ENCODE results near the gene SLC38A11. TPM values are rescaled to one million over a fixed set of nuclear protein-coding genes. Genes with fewer than 3 reads are reported as not detected.

The SLC38A11 gene
- total RNA-seq, 6 experiments from 2014 or later = 0.58 to 3.6 (median 2.1) TPM

GRCh38 chr2:164877169-164877568 is 78.2 kb downstream of the SLC38A11 start:
- Histone ChIP-seq H3K9me3 (no peaks in the 10 kb centered on the region), H3K36me3 (no peaks in the 10 kb centered on the region), H3K4me3 (peak overlapping the region in 2 of 3 donors; percentile 20 to 22), H3K27me3 (no peaks in the 10 kb centered on the region), H3K4me1 (peaks cover 0 to 67% (median 24%) of the 10 kb centered on the region in 4 donors), H3K27ac (peak overlapping the region in 2 of 3 donors; percentile 77)
- intact Hi-C loops (cut with DNase I) = no loop called here
- DNase-seq (no peak), ATAC-seq (no peak)
- TF ChIP-seq CTCF (IDR thresholded peaks at IDR 0.05) (no peak), POLR2A (IDR thresholded peaks at IDR 0.05) (no peak)
- 31% methylated on average over 4 of the region's 4 CpGs for WGBS (ENCODE audit: insufficient coverage, low coverage, low lambda C conversion rate, missing lambda C conversion rate)

- H3K9me3 ChIP-seq = no peaks in the 10 kb centered on the region
Observed at GRCh38 chr2:164875334-164876205, 79.8 kb downstream of the SLC38A11 start.

GRCh38 chr2:164873210-164873908 is 82.0 kb downstream of the SLC38A11 start:
- intact Hi-C loops (cut with DNase I) = no loop called here
- Histone ChIP-seq H3K9me3 (no peaks in the 10 kb centered on the region), H3K36me3 (no peaks in the 10 kb centered on the region), H3K27ac (peak overlapping the region in 1 of 3 donors; percentile 35), H3K27me3 (no peaks in the 10 kb centered on the region), H3K4me3 (no peak overlapping the region), H3K4me1 (peaks cover 0 to 76% (median 23%) of the 10 kb centered on the region in 4 donors)
- TF ChIP-seq CTCF (IDR thresholded peaks at IDR 0.05) (no peak), POLR2A (IDR thresholded peaks at IDR 0.05) (no peak)
- no peak for DNase-seq
- peak in 3 of 4 donors; percentile 8 to 19 (median 17) for ATAC-seq
- WGBS (ENCODE audit: insufficient coverage, low coverage, low lambda C conversion rate, missing lambda C conversion rate) = 49% methylated on average over 9 of the region's 9 CpGs

More at GRCh38 chr2:164875334-164876205, 79.8 kb downstream of the SLC38A11 start:
- Histone ChIP-seq H3K27me3 (no peaks in the 10 kb centered on the region), H3K27ac (peak overlapping the region; percentile 29 to 77 (median 77)), H3K4me3 (no peak overlapping the region), H3K4me1 (peaks cover 0 to 76% (median 24%) of the 10 kb centered on the region in 4 donors), H3K36me3 (no peaks in the 10 kb centered on the region)
- DNase-seq (peak in 1 of 3 donors; percentile 65), ATAC-seq (peak; percentile 67 to 79 (median 75))
- intact Hi-C loops (cut with DNase I) = no loop called here
- WGBS (ENCODE audit: insufficient coverage, low coverage, low lambda C conversion rate, missing lambda C conversion rate) = 38% methylated on average over 10 of the region's 10 CpGs
- TF ChIP-seq CTCF (IDR thresholded peaks at IDR 0.05) = no peak
- TF ChIP-seq POLR2A (IDR thresholded peaks at IDR 0.05) = no peak

GRCh38 chr2:164871404-164871803 is 83.9 kb downstream of the SLC38A11 start:
- H3K9me3 ChIP-seq = no peaks in the 10 kb centered on the region
- intact Hi-C loops (cut with DNase I) = no loop called here
- 59% methylated on average over 2 of the region's 2 CpGs for WGBS (ENCODE audit: insufficient coverage, low coverage, low lambda C conversion rate, missing lambda C conversion rate)
- ATAC-seq (peak; percentile 8 to 38 (median 34)), DNase-seq (no peak)
- TF ChIP-seq POLR2A (IDR thresholded peaks at IDR 0.05) (no peak), CTCF (IDR thresholded peaks at IDR 0.05) (peak in 2 of 4 donors; percentile 9 to 12)
- H3K36me3 ChIP-seq = no peaks in the 10 kb centered on the region
- peaks cover 0 to 67% (median 14%) of the 10 kb centered on the region in 4 donors for H3K4me1 ChIP-seq
- H3K27me3 ChIP-seq = no peaks in the 10 kb centered on the region
- H3K27ac ChIP-seq = peak overlapping the region in 2 of 3 donors; percentile 13 to 21
- H3K4me3 ChIP-seq = no peak overlapping the region
